ENCODE data around the gene RBMS3. TPM values are rescaled to one million over a fixed set of nuclear protein-coding genes. Genes with fewer than 3 reads are reported as not detected.

The RBMS3 gene
- total RNA-seq, 1 donor from 2014 or later: 33.0 TPM

GRCh38 chr3:29384640-29385039 is 103.8 kb downstream of the RBMS3 start:
- H3K9ac ChIP-seq (ENCODE audit: low read length): peak overlapping the region; percentile 63
- H3K9me3 ChIP-seq (ENCODE audit: insufficient read depth, low read depth, low read length): no peaks in the 10 kb centered on the region
- H3K27ac ChIP-seq (ENCODE audit: low read depth, low read length): peak overlapping the region; percentile 84
- peaks cover 11% of the 10 kb centered on the region for H3K4me1 ChIP-seq (ENCODE audit: insufficient read depth, low read length)
- Mint-ChIP-seq H3K27me3 (ENCODE audit: low read depth, unreplicated experiment) (no peaks in the 10 kb centered on the region), H3K4me1 (ENCODE audit: low read depth, unreplicated experiment) (peaks cover 48% of the 10 kb centered on the region), H3K27ac (ENCODE audit: unreplicated experiment) (peak overlapping the region; percentile 19), H3K9me3 (ENCODE audit: unreplicated experiment) (no peaks in the 10 kb centered on the region), H3K4me3 (ENCODE audit: unreplicated experiment) (no peak overlapping the region), H3K36me3 (ENCODE audit: low read depth, unreplicated experiment) (peaks cover 13% of the 10 kb centered on the region)
- peaks cover 6% of the 10 kb centered on the region for H4K20me1 ChIP-seq (ENCODE audit: insufficient read depth, low read length)
- H3K36me3 ChIP-seq (ENCODE audit: insufficient read depth, low read length): peaks cover 5% of the 10 kb centered on the region
- TF ChIP-seq CTCF (IDR thresholded peaks at IDR 0.05; ENCODE audit: insufficient read depth, low read depth, low read length) (no peak), EZH2 (IDR thresholded peaks at IDR 0.05; ENCODE audit: insufficient read depth, low read length) (no peak)
- H3K27me3 ChIP-seq (ENCODE audit: insufficient read depth, low read length): no peaks in the 10 kb centered on the region
- H3K4me2 ChIP-seq (ENCODE audit: low read length): peak overlapping the region; percentile 62
- FAIRE-seq (peak; percentile 85), DNase-seq (ENCODE audit: low read depth) (peak; percentile 92)
- H3K4me3 ChIP-seq (ENCODE audit: insufficient read depth, low read depth, low read length): no peak overlapping the region
- H2AFZ ChIP-seq (ENCODE audit: low read depth, low read length): no peak overlapping the region
- H3K79me2 ChIP-seq (ENCODE audit: insufficient read depth, low read length): peaks cover 23% of the 10 kb centered on the region

GRCh38 chr3:29385046-29385830 is 104.4 kb downstream of the RBMS3 start:
- peaks cover 13% of the 10 kb centered on the region for H3K36me3 Mint-ChIP-seq (ENCODE audit: low read depth, unreplicated experiment)
- Histone ChIP-seq H3K36me3 (ENCODE audit: insufficient read depth, low read length) (peaks cover 5% of the 10 kb centered on the region), H2AFZ (ENCODE audit: low read depth, low read length) (no peak overlapping the region), H3K4me2 (ENCODE audit: low read length) (peak overlapping the region; percentile 62), H3K79me2 (ENCODE audit: insufficient read depth, low read length) (peaks cover 23% of the 10 kb centered on the region), H4K20me1 (ENCODE audit: insufficient read depth, low read length) (peaks cover 6% of the 10 kb centered on the region), H3K4me1 (ENCODE audit: insufficient read depth, low read length) (peaks cover 11% of the 10 kb centered on the region), H3K4me3 (ENCODE audit: insufficient read depth, low read depth, low read length) (no peak overlapping the region), H3K9ac (ENCODE audit: low read length) (peak overlapping the region; percentile 63), H3K9me3 (ENCODE audit: insufficient read depth, low read depth, low read length) (no peaks in the 10 kb centered on the region), H3K27me3 (ENCODE audit: insufficient read depth, low read length) (no peaks in the 10 kb centered on the region), H3K27ac (ENCODE audit: low read depth, low read length) (peak overlapping the region; percentile 84)
- H3K9me3 Mint-ChIP-seq (ENCODE audit: unreplicated experiment): no peaks in the 10 kb centered on the region
- TF ChIP-seq EZH2 (IDR thresholded peaks at IDR 0.05; ENCODE audit: insufficient read depth, low read length): no peak
- TF ChIP-seq CTCF (IDR thresholded peaks at IDR 0.05; ENCODE audit: insufficient read depth, low read depth, low read length): no peak
- peak; percentile 74 for DNase-seq (ENCODE audit: low read depth)
- peak overlapping the region; percentile 60 for H3K27ac Mint-ChIP-seq (ENCODE audit: unreplicated experiment)
- no peak overlapping the region for H3K4me3 Mint-ChIP-seq (ENCODE audit: unreplicated experiment)
- no peaks in the 10 kb centered on the region for H3K27me3 Mint-ChIP-seq (ENCODE audit: low read depth, unreplicated experiment)
- no peak for FAIRE-seq
- H3K4me1 Mint-ChIP-seq (ENCODE audit: low read depth, unreplicated experiment): peaks cover 48% of the 10 kb centered on the region

GRCh38 chr3:29389362-29389761 is 108.5 kb downstream of the RBMS3 start:
- Mint-ChIP-seq H3K4me3 (ENCODE audit: unreplicated experiment) (no peak overlapping the region), H3K27me3 (ENCODE audit: low read depth, unreplicated experiment) (no peaks in the 10 kb centered on the region), H3K27ac (ENCODE audit: unreplicated experiment) (no peak overlapping the region), H3K4me1 (ENCODE audit: low read depth, unreplicated experiment) (peaks cover 25% of the 10 kb centered on the region), H3K36me3 (ENCODE audit: low read depth, unreplicated experiment) (peaks cover 9% of the 10 kb centered on the region), H3K9me3 (ENCODE audit: unreplicated experiment) (peaks cover 3% of the 10 kb centered on the region)
- Histone ChIP-seq H3K4me2 (ENCODE audit: low read length) (no peak overlapping the region), H2AFZ (ENCODE audit: low read depth, low read length) (no peak overlapping the region), H3K79me2 (ENCODE audit: insufficient read depth, low read length) (peaks cover 10% of the 10 kb centered on the region), H3K36me3 (ENCODE audit: insufficient read depth, low read length) (peaks cover 5% of the 10 kb centered on the region), H3K4me1 (ENCODE audit: insufficient read depth, low read length) (peaks cover 11% of the 10 kb centered on the region), H4K20me1 (ENCODE audit: insufficient read depth, low read length) (no peaks in the 10 kb centered on the region), H3K9me3 (ENCODE audit: insufficient read depth, low read depth, low read length) (no peaks in the 10 kb centered on the region), H3K27ac (ENCODE audit: low read depth, low read length) (no peak overlapping the region), H3K9ac (ENCODE audit: low read length) (no peak overlapping the region), H3K4me3 (ENCODE audit: insufficient read depth, low read depth, low read length) (no peak overlapping the region), H3K27me3 (ENCODE audit: insufficient read depth, low read length) (no peaks in the 10 kb centered on the region)
- DNase-seq (ENCODE audit: low read depth) (no peak), FAIRE-seq (no peak)
- no peak for TF ChIP-seq EZH2 (IDR thresholded peaks at IDR 0.05; ENCODE audit: insufficient read depth, low read length)
- TF ChIP-seq CTCF (IDR thresholded peaks at IDR 0.05; ENCODE audit: insufficient read depth, low read depth, low read length): no peak
